Putamen (tissue), 1 donor: Measurements from ENCODE around the gene FAAH.

Experiments used
- DNase-seq: peaks from one replicate; pipeline ENCODE4 v3.0.0-alpha.2; 2016; ENCODE audit warnings: low spot score

The FAAH gene

GRCh38 chr1:46422261-46422871 lies 28.2 kb downstream of the FAAH start:
- no peak for DNase-seq

DNA sequence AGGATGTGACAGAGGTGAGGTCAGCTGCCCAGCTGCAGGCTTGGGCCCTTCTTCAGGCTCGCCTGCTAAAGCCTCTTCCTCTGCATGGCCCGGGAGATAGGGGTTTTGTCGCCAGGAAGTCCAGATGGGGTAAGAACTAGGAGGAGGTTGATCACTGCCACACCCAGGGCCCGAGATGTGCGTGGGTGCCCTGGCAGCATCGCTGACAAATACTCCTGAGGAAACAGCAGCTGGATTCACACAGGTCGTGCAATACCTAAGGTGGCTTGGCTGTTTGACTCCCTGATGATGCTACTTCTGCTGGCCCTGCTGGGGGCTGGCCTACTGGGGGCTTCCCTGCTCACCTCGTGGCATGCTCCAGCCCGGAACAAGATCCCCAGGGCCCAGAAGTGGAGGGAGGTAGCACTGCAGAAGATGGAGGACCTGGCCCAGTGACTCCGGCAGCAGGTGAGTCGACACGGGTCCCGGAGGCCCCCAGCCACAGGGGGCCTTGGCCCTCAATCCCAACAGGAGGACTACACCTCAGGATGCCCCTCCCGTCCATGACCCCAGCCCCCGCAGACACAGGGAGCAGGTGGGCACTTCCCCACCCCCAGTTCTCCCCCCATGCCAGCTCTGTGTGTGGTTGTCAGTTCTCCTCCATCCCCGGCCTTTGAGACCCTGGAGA lies 29.6 kb downstream of the FAAH start:
- no peak for DNase-seq

- no peak for DNase-seq
Observed at GRCh38 chr1:46424730-46425129, 30.6 kb downstream of the FAAH start.

DNA sequence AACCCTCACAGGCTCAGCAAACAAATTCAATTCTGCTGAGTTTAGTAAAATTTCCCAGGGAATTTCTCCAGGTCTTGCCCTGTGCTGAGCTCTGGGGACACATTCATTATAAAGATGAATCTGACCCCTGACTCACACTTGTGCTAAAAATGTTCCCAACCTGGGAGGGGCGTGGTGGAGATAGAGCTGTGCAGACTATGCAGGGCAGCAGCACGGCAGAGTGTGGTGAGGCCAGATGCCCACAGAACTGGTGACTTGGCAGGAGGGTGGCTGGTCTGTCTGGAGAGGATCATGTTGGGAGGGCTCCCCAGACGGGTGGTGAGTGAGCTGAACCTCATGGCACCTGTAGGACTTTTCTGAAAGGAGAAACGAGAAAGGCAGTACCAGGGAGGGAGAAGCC lies 31.6 kb downstream of the FAAH start:
- DNase-seq: no peak

DNA sequence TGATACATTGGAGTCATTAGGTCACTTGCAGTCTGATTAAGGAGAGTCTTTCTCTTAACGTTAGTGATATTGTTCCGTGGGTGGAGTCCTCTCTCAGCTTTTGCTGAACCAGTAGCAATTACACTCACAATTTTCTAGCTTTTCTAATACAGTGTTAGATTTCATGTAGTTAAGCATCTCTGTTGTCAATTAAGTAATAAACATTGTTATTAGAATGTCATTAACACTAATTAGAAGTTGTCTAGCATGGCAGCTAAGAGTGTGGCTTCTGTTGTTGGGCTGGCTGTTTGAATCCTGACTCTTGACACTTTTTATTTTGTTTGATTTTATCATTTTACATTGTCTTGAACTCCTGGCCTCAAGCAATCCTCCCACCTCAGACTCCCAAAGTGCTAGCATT lies 33.4 kb downstream of the FAAH start:
- no peak for DNase-seq

DNA sequence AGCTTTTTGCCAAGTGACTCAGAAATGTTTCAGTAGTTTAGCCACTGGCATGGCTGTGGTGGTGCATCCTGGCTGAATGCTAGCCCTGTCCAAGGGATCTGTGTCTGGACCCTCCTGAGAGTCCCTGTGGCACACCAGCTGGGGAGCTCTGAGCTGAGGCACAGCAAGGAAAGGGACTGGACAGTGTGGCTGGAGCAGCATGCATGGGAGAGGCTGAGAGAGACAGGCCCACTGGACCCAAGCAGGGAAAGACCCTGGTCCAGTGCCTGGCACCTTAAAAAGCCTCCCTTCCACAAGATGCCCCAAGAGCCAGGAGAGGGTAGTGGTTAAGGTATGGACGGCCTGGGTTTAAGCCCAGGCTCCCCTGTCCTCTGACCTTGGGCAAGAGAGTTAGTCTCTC lies 35.3 kb downstream of the FAAH start:
- no peak for DNase-seq

DNA sequence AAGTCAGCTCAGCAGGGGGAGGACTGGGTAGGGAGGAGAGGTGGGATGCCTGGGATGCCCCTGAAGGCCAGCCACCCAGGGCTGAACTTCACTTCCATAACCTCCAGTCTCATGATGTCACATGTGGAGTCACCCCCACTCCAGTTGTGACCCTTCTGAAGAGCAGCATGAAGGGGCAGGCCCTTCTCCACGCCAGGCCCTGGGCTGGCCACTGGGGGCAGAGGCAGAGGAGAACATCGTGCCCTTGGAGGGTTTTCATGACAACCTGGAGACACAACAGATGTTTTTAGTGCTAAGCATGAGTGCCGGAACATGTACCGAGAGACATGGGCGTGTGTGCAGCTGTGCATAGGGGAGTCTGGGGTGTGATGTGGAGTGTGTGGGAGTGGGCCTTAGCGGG lies 37.6 kb downstream of the FAAH start:
- DNase-seq: no peak

DNA sequence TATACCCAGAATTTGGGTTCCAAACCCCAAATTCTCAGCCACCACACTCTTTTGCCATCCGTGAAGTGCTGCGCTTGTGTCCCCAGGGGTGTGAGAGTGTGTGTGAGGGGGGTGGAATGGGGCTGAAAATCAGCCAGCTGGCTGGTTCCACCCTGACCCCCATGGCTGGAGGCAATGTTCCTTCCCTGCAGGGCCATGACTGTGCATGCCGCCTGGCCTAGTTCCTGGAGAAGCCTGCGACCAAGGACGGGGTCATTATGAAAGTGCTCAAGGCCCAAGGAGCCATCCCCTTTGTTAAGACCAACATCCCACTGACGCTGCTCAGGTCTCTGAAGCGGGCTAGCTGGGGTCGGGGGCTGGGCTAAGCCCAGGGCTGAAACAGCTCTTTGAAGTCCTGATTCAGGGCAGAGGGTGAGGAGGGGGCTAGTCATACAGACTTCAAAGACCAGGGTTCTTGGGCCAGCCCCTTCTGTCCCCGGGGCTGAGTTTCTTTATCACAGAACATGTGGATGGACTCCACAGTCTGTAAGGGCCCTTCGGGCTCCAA lies 38.7 kb downstream of the FAAH start:
- no peak for DNase-seq

- no peak for DNase-seq
Observed at GRCh38 chr1:46434358-46434757, 40.2 kb downstream of the FAAH start.

DNA sequence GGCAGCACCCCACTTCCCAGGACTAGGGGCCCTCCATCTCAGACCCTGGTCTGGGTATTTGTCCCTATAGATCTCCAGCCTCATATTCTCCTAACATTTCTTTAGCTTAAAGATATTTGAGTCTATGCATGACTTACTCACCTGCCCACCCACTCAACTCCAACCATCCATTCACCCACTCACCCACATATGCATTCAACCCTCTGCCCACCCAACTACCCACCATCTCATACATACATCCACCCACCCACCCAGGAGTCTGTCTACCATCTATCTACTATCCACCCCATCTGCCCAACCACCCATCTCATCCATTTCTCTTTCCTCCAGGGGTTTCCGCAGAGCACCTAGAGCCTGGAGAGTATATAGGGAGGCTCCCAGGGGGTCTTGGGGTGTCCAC lies 42.7 kb downstream of the FAAH start:
- no peak for DNase-seq

DNA sequence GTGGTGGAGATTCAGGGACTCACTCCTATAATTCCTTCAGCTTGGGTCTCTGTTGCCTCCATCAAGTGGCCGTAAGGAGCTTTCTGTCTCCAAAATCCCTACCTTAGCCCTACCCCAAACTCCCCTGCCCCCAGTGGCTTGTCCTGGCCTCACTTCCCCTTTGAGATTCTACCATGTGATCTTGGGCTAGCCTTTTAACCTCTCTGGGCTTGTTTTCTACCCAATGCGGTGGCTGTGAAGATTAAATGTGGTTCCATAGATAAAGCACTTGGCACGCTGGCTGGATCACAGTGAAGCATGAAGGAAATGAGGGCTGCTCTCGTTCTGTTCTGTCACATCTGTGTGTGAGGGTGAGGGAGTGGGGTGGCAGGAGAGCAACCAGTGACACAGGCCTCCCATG lies 43.6 kb downstream of the FAAH start:
- no peak for DNase-seq

DNA sequence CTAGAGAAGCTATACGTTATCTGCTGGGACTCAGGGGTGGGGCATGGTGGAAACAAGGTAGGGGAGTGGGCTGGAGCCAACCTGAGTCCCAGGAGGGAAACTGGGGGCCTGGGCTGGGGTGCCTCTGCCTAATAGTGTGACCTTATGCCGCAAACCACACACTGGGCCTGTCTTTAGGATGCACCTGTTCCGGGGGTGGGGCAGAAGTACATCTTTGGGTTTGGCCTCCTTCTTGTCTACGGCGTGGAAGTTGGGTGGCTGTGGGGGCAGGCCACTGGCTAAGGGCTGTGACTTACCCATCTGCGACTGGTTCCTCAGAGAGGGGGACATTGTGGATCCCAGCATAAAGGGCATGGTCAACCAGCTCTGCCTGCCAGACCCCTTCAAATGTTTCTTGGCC lies 44.2 kb downstream of the FAAH start:
- DNase-seq: no peak

GRCh38 chr1:46440478-46440877 lies 46.4 kb downstream of the FAAH start:
- DNase-seq: no peak

DNA sequence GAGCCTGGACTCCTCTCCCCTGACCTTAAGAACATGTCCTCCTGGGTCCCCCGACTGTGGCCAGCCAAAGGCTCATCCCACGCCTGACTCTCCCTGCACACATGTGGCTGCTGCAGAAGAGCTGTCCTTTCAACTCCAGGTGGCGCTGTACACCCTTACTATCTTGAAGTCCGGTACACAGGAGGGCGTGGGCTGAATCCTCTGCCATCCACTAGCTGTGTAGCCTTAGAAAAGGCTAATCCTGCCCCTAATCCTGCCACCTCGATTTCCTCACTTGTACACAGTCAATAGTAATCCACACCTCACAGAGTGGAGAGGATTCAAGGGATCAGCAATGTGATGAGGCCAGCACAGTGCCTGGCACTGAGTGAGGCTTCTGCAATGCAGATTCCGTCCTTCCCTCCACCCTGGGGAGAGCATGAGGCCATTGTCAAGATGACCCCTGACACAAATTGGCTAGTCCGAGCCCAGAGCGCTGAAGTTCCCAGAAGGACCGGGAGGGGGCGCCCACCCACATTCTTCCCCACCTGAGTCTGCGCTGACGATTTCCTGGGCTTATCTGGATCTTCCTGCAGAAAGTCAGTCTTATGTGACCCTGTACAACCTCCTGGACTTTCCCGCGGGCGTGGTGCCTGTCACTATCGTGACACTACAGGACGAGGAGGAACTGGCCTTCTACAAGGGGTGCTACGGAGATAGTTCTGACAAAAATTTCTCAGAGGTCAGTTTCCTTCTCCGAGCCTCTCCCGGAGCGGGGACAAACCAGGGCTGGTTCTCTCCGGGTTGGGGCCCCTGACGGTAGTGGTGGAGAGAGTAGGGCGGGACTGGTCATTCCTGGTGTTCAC lies 48.4 kb downstream of the FAAH start:
- DNase-seq: no peak

DNA sequence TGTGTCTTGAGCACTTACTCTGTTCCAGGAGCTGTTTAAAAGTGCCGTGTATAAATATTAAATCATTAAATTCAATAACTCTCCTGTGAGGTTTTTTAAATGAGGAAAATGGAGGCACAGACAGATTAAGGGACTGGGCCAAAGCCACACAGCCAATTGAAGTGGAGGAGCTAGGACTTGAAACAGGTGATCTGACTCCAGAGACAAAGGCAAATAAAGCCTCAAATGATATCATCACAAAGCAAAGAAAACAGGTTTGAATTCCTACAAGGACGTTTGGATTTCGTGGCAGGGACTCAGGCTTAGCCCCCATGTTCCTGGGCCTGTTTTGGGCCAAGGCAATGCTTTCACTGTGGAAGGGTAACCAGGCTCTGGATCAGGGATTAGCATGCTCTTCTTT lies 50.3 kb downstream of the FAAH start:
- DNase-seq: no peak

DNA sequence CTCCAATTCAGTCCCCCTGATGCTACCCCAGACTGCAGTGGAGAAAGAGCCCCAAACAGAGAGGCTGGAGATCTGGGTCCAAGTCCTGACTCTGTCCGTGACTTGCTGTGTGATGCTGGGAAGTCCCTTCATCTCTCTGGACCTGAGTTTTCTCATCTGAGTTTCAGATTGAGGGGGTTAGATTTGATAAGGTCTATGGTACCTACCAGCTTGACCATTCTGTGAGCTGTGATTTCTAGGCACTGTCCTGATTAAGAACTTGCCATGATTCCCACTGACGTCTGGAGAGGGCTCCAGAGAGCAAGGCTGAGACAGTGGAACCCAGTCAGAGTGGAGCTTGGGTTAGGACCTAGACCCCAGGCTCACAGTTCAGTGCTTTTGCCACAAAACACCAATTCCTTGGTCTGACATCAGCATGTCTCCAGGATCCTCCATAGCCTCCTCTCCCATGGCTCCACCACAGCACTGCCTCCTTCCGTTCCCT lies 51.7 kb downstream of the FAAH start:
- DNase-seq: no peak

DNA sequence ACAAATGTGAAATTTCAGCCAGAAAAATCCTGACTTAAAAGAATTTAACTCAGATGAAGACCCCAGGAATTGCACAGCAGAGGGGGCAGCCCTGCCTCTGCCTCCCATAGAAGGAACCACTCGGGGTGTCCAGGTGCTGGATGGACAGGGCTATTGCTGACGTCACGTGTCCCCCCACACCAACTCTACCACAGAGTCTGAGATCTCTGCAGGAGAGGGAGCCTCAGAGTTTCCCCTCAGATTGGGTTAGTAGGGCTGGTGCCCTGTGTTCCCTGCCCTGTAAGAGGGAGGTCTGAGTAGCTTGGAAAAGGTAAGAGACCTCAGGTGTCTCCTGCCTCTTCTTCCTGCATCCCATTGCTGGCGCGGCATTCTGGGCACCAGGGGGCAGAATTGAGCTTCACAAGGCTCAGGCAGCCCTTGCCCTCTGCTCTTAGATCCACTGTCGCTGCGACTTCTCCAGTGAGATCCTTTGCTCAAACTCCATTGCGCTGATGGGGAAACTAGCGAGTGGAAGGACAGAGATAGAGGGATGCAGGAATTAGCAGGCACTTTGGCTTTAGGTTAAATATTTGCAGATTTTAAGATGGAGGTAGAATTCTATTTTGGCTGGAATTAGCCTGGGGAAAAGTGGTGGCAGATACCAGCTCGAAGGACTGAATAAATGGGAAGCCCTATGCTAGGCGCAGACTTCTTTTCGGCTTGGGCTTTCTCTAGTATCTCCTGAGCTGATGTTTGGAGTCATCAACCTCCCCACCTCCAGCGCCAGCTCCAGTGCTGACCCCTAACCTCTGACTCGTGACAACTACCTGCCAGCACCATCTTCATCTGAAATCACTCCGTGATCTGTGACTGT lies 52.8 kb downstream of the FAAH start:
- peak; percentile 53 for DNase-seq

DNA sequence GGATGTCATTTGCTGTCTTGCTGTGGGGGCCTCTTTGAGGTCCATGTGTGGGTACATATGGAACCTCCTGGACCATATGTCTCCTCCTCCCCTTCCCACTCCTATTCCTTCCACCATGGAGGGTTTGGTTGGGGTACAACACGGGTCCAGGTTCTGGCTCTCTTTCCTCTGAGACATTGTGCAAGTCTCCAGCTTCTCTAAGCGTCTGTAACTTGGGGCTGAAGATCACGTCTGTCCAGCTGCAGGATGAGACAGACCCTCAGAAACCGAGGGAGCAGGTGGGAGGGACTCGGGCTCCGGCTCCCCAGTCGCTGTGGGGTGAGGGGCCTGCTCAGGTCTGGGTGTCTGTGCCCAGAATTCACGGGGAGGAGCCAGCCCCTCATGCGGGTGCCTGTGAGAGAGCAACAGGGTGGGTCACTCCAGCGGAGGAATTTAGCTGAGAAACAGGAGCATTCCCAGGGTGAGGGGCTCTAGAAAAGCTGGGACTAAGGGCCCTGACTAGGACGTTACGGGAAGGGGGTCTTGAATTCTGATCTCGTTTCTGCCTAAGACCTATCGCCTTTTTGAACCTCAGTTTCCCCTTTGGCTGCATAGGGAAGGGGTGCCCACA lies 53.5 kb downstream of the FAAH start:
- DNase-seq: no peak

- DNase-seq: no peak
Observed at GRCh38 chr1:46448109-46448911, 54.2 kb downstream of the FAAH start.
